Measurements from ENCODE around the gene ZNF438. TPM values are rescaled to one million over a fixed set of nuclear protein-coding genes. Genes with fewer than 3 reads are reported as not detected.

Gene ZNF438
- total and polyA plus RNA-seq, 2 of the 13 experiments (the other 11 are each of a cell fraction or from before 2014, with no cell fraction given) = 0.75 to 0.83 TPM

DNA sequence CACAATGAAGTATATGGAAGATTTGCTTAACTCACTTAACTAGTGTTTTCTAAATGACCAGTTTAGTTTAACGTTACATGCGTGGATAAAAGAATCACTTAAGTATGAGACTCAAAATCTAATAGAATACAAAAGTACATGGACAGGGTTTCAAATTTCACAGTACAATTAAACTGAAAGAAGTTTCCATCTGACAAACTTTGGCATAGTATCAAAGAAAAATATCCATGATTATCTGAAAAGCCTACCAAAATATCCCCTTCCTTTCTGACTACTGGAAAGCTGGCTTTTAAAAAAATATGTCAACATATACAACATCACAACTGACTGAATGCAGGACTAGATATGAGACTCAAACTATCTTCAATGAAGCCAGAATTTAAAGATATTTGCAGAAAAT lies 164.8 kb downstream of the ZNF438 start (continued):
- TF ChIP-seq, protein P1, sequence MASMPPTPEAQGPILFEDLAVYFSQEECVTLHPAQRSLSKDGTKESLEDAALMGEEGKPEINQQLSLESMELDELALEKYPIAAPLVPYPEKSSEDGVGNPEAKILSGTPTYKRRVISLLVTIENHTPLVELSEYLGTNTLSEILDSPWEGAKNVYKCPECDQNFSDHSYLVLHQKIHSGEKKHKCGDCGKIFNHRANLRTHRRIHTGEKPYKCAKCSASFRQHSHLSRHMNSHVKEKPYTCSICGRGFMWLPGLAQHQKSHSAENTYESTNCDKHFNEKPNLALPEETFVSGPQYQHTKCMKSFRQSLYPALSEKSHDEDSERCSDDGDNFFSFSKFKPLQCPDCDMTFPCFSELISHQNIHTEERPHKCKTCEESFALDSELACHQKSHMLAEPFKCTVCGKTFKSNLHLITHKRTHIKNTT (CRISPR knock-in tag; IDR thresholded peaks at IDR 0.05) = no peak
- TF ChIP-seq ZBTB21 (CRISPR knock-in tag; IDR thresholded peaks at IDR 0.05) = no peak

DNA sequence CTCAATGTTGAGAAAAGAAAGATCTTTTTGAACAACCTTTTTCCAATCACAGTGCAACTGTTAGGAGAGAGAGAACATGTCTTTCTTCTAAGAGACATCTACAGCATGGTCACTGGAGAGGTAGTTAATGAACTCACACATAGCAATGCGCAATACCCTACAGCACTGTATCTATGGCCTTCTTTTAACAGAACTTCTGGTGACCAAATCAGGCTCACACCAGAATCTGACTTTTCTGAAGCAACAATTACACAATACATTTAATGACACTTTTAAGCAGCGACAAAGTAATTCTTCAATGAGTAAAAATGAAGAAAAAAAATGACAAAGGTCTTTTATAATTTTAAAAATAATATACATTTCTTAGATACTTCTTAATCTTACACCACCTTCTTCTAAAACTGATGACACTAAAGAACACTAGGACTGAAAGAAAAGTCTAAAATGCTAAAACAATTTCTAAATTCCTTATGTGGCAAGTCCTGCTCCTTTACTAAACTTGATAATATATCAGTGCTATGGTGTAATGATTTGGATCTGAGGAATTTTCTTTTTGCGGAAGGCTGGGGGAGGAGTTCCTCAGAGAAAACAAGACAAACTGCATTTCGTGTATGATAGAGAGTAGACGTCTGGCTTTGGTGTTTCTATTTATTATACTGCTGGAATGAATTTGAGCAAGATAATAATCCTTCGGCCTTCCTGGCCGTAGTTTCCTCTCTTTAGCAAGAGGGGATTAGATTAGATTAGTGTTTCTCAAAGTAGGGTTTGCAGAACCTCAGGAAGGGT lies 166.3 kb downstream of the ZNF438 start:
- H3K27ac ChIP-seq (ENCODE audit: extremely low read length, insufficient read depth, low read length) = no peak overlapping the region
- FAIRE-seq (no peak), DNase-seq (ENCODE audit: low spot score) (no peak), ATAC-seq (no peak)
- in situ Hi-C loops (cut with HindIII; ENCODE audit: extremely low pct_ligation_motif_present, low pct_unique_long_range_greater_than_20kb) (no loop called here), intact Hi-C loops (cut with micrococcal nuclease; ENCODE audit: unreplicated experiment) (no loop called here)
- ChIA-PET CTCF (ENCODE audit: low intra/inter-chr PET ratio, low total read pairs) (no interaction called here), POLR2A (no interaction called here)
- H2AFZ ChIP-seq (ENCODE audit: low read length) = no peak overlapping the region
- TF ChIP-seq ZSCAN9 (CRISPR knock-in tag; IDR thresholded peaks at IDR 0.05; ENCODE audit: borderline replicate concordance) (no peak), ZC3H4 (CRISPR knock-in tag; IDR thresholded peaks at IDR 0.05; ENCODE audit: borderline replicate concordance) (no peak), ZNF790 (CRISPR knock-in tag; IDR thresholded peaks at IDR 0.05; ENCODE audit: borderline replicate concordance) (no peak), SOX13 (IDR thresholded peaks at IDR 0.05) (no peak), SOX13 (CRISPR knock-in tag; conservative IDR thresholded peaks at IDR 0.05 in 1 of 2, IDR thresholded peaks at IDR 0.05 in 1 of 2) (no peak), KAT7 (CRISPR knock-in tag; IDR thresholded peaks at IDR 0.05; ENCODE audit: borderline replicate concordance) (no peak), TCF7L2 (IDR thresholded peaks at IDR 0.05; ENCODE audit: low read depth, low read length) (no peak)
- WGBS (ENCODE audit: low lambda C conversion rate) = 43% methylated on average over 7 of the region's 7 CpGs
- H3K9ac ChIP-seq (ENCODE audit: insufficient read depth, low read depth, low read length) = no peak overlapping the region
- BruUV-seq (replicated peaks) = no TSS peak
- no peaks in the 10 kb centered on the region for H4K20me1 ChIP-seq (ENCODE audit: insufficient read depth, low read length)
- no peak overlapping the region for H3K4me3 ChIP-seq (replicated peaks in 1 of 3; ENCODE audit: insufficient read depth in 1 of 3, low read depth in 2 of 3, low read length in 3 of 3)
- no peaks in the 10 kb centered on the region for H3K4me1 ChIP-seq (ENCODE audit: insufficient read depth, low read length)
- no peaks in the 10 kb centered on the region for H3K79me2 ChIP-seq (ENCODE audit: insufficient read depth, low read length)
- H3K4me2 ChIP-seq (ENCODE audit: low read depth, low read length) = no peak overlapping the region
- H3K36me3 ChIP-seq (replicated peaks in 1 of 2; ENCODE audit: control insufficient read depth in 1 of 2, insufficient read depth in 2 of 2, low read length in 2 of 2) = no peaks in the 10 kb centered on the region
- H3K9me3 ChIP-seq (ENCODE audit: low read length) = no peaks in the 10 kb centered on the region
- no peaks in the 10 kb centered on the region; a peak in 1 of 5 replicates for H3K27me3 ChIP-seq (ENCODE audit: control insufficient read depth in 1 of 2, insufficient read depth in 2 of 2, low read length in 2 of 2)

All from HepG2 (cell line).